IPS-11a (cell line): ENCODE data around the gene RNASET2.
"Not testable (repeated sequence)": the region's sequence is repeated elsewhere in the genome, so short reads cannot be mapped to it uniquely, and the experiment has no call there.

Experiments
- H3K4me3 ChIP-seq: one replicate; pipeline ENCODE4 v1.5.1; 2013; ENCODE audit warnings: low read depth, low read length, control low read depth

Gene RNASET2

GRCh38 chr6:166948724-166949123, 7.6 kb downstream of the RNASET2 start:
- not testable (repeated sequence) for H3K4me3 ChIP-seq

GRCh38 chr6:166947251-166947650, 9.1 kb downstream of the RNASET2 start:
- no peak overlapping the region for H3K4me3 ChIP-seq

GRCh38 chr6:166946125-166946524, 10.2 kb downstream of the RNASET2 start:
- H3K4me3 ChIP-seq = no peak overlapping the region

GRCh38 chr6:166944666-166945256, 11.6 kb downstream of the RNASET2 start:
- no peak overlapping the region for H3K4me3 ChIP-seq

- no peak overlapping the region for H3K4me3 ChIP-seq
Measured at GRCh38 chr6:166942393-166943168, 13.8 kb downstream of the RNASET2 start.

GRCh38 chr6:166940643-166941068, 15.7 kb downstream of the RNASET2 start:
- no peak overlapping the region for H3K4me3 ChIP-seq

GRCh38 chr6:166939894-166940293, 16.5 kb downstream of the RNASET2 start:
- H3K4me3 ChIP-seq = no peak overlapping the region

GRCh38 chr6:166939345-166939744, 17.0 kb downstream of the RNASET2 start:
- H3K4me3 ChIP-seq = no peak overlapping the region

GRCh38 chr6:166938704-166939103, 17.6 kb downstream of the RNASET2 start:
- no peak overlapping the region for H3K4me3 ChIP-seq

GRCh38 chr6:166938150-166938549, 18.2 kb downstream of the RNASET2 start:
- H3K4me3 ChIP-seq = no peak overlapping the region

- H3K4me3 ChIP-seq = no peak overlapping the region
Measured at GRCh38 chr6:166937746-166938145, 18.6 kb downstream of the RNASET2 start.

GRCh38 chr6:166936079-166936787, 20.1 kb downstream of the RNASET2 start:
- H3K4me3 ChIP-seq = no peak overlapping the region

GRCh38 chr6:166935353-166935752, 21.0 kb downstream of the RNASET2 start:
- no peak overlapping the region for H3K4me3 ChIP-seq

- no peak overlapping the region for H3K4me3 ChIP-seq
Measured at GRCh38 chr6:166934174-166934573, 22.2 kb downstream of the RNASET2 start.

GRCh38 chr6:166933396-166933795, 23.0 kb downstream of the RNASET2 start:
- no peak overlapping the region for H3K4me3 ChIP-seq

GRCh38 chr6:166932616-166933015, 23.7 kb downstream of the RNASET2 start:
- no peak overlapping the region for H3K4me3 ChIP-seq

- no peak overlapping the region for H3K4me3 ChIP-seq
Measured at GRCh38 chr6:166932116-166932515, 24.2 kb downstream of the RNASET2 start.

- no peak overlapping the region for H3K4me3 ChIP-seq
Measured at GRCh38 chr6:166931426-166931970, 24.9 kb downstream of the RNASET2 start.

- no peak overlapping the region for H3K4me3 ChIP-seq
Measured at GRCh38 chr6:166930354-166930891, 25.9 kb downstream of the RNASET2 start.

- no peak overlapping the region for H3K4me3 ChIP-seq
Measured at GRCh38 chr6:166929542-166930189, 26.7 kb downstream of the RNASET2 start.
